T-cell (primary cell): ENCODE data around the gene EIF4G1. TPM values are rescaled to one million over a fixed set of nuclear protein-coding genes. Genes with fewer than 3 reads are reported as not detected.

Experiments used
- ATAC-seq, 4 experiments: fragments of 200-7000 bp in 3 of 4; fragments of 150-1000 bp in 1 of 4; cut with Tn5 transposase; replicated peaks in 1 of 4; 1 replicate in 3 of 4; 2 replicates in 1 of 4; pipeline ENCODE4 v1.10.0; 2021; ENCODE audit warnings: moderate library complexity in 3 of 4, mild to moderate bottlenecking in 2 of 4, moderate number of reproducible peaks in 1 of 4
- CTCF ChIA-PET, 2 donors: fragments of 300-600 bp; sonication (Branson Sonifier 250); formaldehyde crosslinking; loops; one replicate each; lab custom pipeline; 2022; ENCODE audit warnings: antibody characterized with exemption in 2 of 2; lab: Charles Lee
- POLR2A ChIA-PET, 2 donors: fragments of 300-600 bp; sonication (Branson Sonifier 250); formaldehyde crosslinking; loops; one replicate each; lab custom pipeline; 2022; ENCODE audit warnings: antibody characterized with exemption in 2 of 2; lab: Charles Lee
- DNase-seq, 35 experiments: peaks; one replicate each; pipeline versions ENCODE4 v3.0.0 to v3.0.0-alpha.2; 2013 to 2023
- H3K27ac ChIP-seq: one replicate; pipeline ENCODE4 v1.5.1; 2013; ENCODE audit warnings: low read length
- H3K27me3 ChIP-seq, 2 experiments: replicated peaks in 1 of 2; 1 replicate in 1 of 2; 2 replicates in 1 of 2; pipeline versions ENCODE4 v1.6.1 to v1.7.0; 2013; ENCODE audit warnings: low read length in 1 of 2, mixed read lengths in 1 of 2; ENCODE audit not compliant: control insufficient read depth in 2 of 2, insufficient read depth in 2 of 2; ENCODE audit errors: extremely low read depth in 1 of 2
- H3K36me3 ChIP-seq, 2 donors: 1 replicate in 1 of 2; 2 replicates in 1 of 2; pipeline versions ENCODE4 v1.6.1 to v1.7.0; 2013; ENCODE audit warnings: low read length in 1 of 2; ENCODE audit not compliant: control insufficient read depth in 2 of 2, insufficient read depth in 1 of 2; ENCODE audit errors: extremely low read depth in 1 of 2
- H3K4me1 ChIP-seq, 2 experiments: 1 replicate in 1 of 2; 2 replicates in 1 of 2; pipeline versions ENCODE4 v1.6.1 to v1.7.0; 2013; ENCODE audit warnings: low read length in 2 of 2, mixed read lengths in 1 of 2; ENCODE audit not compliant: insufficient read depth in 2 of 2, control insufficient read depth in 1 of 2; ENCODE audit errors: extremely low read depth in 1 of 2
- H3K4me3 ChIP-seq, 2 donors: 1 replicate in 1 of 2; 2 replicates in 1 of 2; pipeline versions ENCODE4 v1.5.1 to v1.7.0; 2013; ENCODE audit warnings: mild to moderate bottlenecking in 2 of 2, low read length in 1 of 2, moderate library complexity in 1 of 2; ENCODE audit not compliant: control insufficient read depth in 1 of 2; ENCODE audit errors: extremely low read depth in 1 of 2
- H3K9me3 ChIP-seq: 2 replicates; pipeline ENCODE4 v1.7.0; 2013
- H3K27ac Mint-ChIP-seq, 2 donors: one replicate each; pipeline ENCODE4 v1.8.0; 2020 to 2021; ENCODE audit warnings: mild to moderate bottlenecking in 2 of 2, mixed read lengths in 2 of 2
- H3K27me3 Mint-ChIP-seq, 2 donors: one replicate each; pipeline ENCODE4 v1.8.0; 2021 to 2022; ENCODE audit warnings: mixed read lengths in 2 of 2
- H3K36me3 Mint-ChIP-seq: one replicate; pipeline ENCODE4 v1.8.0; 2021; ENCODE audit warnings: mixed read lengths
- H3K4me1 Mint-ChIP-seq, 3 donors: one replicate each; pipeline ENCODE4 v1.8.0; 2020 to 2022; ENCODE audit warnings: mixed read lengths in 3 of 3, mild to moderate bottlenecking in 1 of 3
- H3K4me3 Mint-ChIP-seq, 3 donors: one replicate each; pipeline ENCODE4 v1.8.0; 2020 to 2022; ENCODE audit warnings: mild to moderate bottlenecking in 3 of 3, mixed read lengths in 3 of 3, moderate library complexity in 3 of 3
- H3K9me3 Mint-ChIP-seq, 3 donors: one replicate each; pipeline ENCODE4 v1.8.0; 2020 to 2022; ENCODE audit warnings: mixed read lengths in 3 of 3
- WGBS: methylation state at CpG from one replicate; pipeline ENCODE4 v1.1.5; 2013; ENCODE audit warnings: missing lambda C conversion rate; ENCODE audit not compliant: insufficient coverage; 5-methylcytosine and 5-hydroxymethylcytosine counted together
- total RNA-seq, 35 experiments: library from RNA in 6 of 35; stranded (reverse) in 6 of 35; fragments of 120-200 nt in 1 of 35; gene quantifications; one replicate each; pipeline versions ENCODE4 v1.2.1 to v1.2.4 and lab custom pipeline; 2013 to 2026

EIF4G1 gene
- total RNA-seq, 5 donors from 2014 or later (not counting 1 experiment from before 2014, with no cell fraction given) = 232 to 290 (median 271) TPM

GRCh38 chr3:184371570-184372018, 57.2 kb downstream of the EIF4G1 start:
- Mint-ChIP-seq H3K9me3 (no peaks in the 10 kb centered on the region), H3K27ac (peak overlapping the region in 1 of 2 donors; percentile 11), H3K4me3 (no peak overlapping the region), H3K4me1 (peaks cover 4 to 14% (median 11%) of the 10 kb centered on the region in 3 donors), H3K27me3 (peaks cover 10 to 12% of the 10 kb centered on the region in 2 donors), H3K36me3 (peaks cover 19% of the 10 kb centered on the region)
- CTCF ChIA-PET = interaction anchor here (0.6 to 2.2 kb wide), 25 partner anchors 9 to 723 kb away, joined by 3 to 36 read pairs (median 4); partner anchors contain the start of gene EPHB3 (in 1 of the 2)
- Histone ChIP-seq H3K36me3 (peaks cover 0 to 19% of the 10 kb centered on the region in 2 donors), H3K27ac (no peak overlapping the region), H3K9me3 (no peaks in the 10 kb centered on the region), H3K4me3 (no peak overlapping the region), H3K27me3 (peaks cover 0 to 9% of the 10 kb centered on the region in 2 experiments), H3K4me1 (peaks cover 0 to 5% of the 10 kb centered on the region in 2 experiments)
- 70% methylated on average over 1 of the region's 5 CpGs for WGBS
- peak in 33 of 35 experiments; percentile 25 to 74 (median 51) for DNase-seq
- POLR2A ChIA-PET = no interaction called here
- peak; percentile 90 to 99 (median 95) for ATAC-seq

- Histone ChIP-seq H3K4me3 (no peak overlapping the region), H3K27me3 (peaks cover 0 to 14% of the 10 kb centered on the region in 2 experiments), H3K9me3 (no peaks in the 10 kb centered on the region), H3K36me3 (peaks cover 0 to 15% of the 10 kb centered on the region in 2 donors), H3K4me1 (peaks cover 0 to 5% of the 10 kb centered on the region in 2 experiments), H3K27ac (no peak overlapping the region)
- CTCF ChIA-PET = interaction anchor here (0.8 to 2.2 kb wide), 16 partner anchors 9 to 432 kb away, joined by 3 to 36 read pairs (median 4); partner anchors contain the start of gene EPHB3 (in 1 of the 2)
- Mint-ChIP-seq H3K27me3 (peaks cover 15 to 17% of the 10 kb centered on the region in 2 donors), H3K4me3 (no peak overlapping the region), H3K4me1 (peaks cover 3 to 10% (median 7%) of the 10 kb centered on the region in 3 donors), H3K36me3 (peaks cover 13% of the 10 kb centered on the region), H3K27ac (no peak overlapping the region), H3K9me3 (no peaks in the 10 kb centered on the region)
- 70% methylated on average over 8 of the region's 8 CpGs for WGBS
- DNase-seq (no peak), ATAC-seq (no peak)
- POLR2A ChIA-PET = interaction anchor here in 1 of 2 donors (0.5 kb wide), 1 partner anchor 387 kb away, joined by 3 read pairs; no protein-coding TSS in a partner anchor
These were observed 58.0 kb downstream of the EIF4G1 start for GRCh38 chr3:184372296-184372821.

- Mint-ChIP-seq H3K27me3 (peaks cover 20 to 23% of the 10 kb centered on the region in 2 donors), H3K4me1 (peaks cover 3 to 10% (median 7%) of the 10 kb centered on the region in 3 donors), H3K4me3 (no peak overlapping the region), H3K9me3 (no peaks in the 10 kb centered on the region), H3K36me3 (peaks cover 9% of the 10 kb centered on the region), H3K27ac (no peak overlapping the region)
- H3K4me3 ChIP-seq = no peak overlapping the region
- peaks cover 0 to 20% of the 10 kb centered on the region in 2 experiments for H3K27me3 ChIP-seq
- CTCF ChIA-PET = interaction anchor here (1.1 to 2.2 kb wide), 7 partner anchors 166 to 188 kb away, joined by 3 to 36 read pairs (median 6); no protein-coding TSS in a partner anchor
- DNase-seq (no peak), ATAC-seq (no peak)
- H3K27ac ChIP-seq = no peak overlapping the region
- POLR2A ChIA-PET = interaction anchor here in 1 of 2 donors (0.5 kb wide), 1 partner anchor 387 kb away, joined by 3 read pairs; no protein-coding TSS in a partner anchor
- no peaks in the 10 kb centered on the region for H3K9me3 ChIP-seq
- H3K36me3 ChIP-seq = peaks cover 0 to 13% of the 10 kb centered on the region in 2 donors
- WGBS = 88% methylated on average over 3 of the region's 5 CpGs
- peaks cover 0 to 5% of the 10 kb centered on the region in 2 experiments for H3K4me1 ChIP-seq
These were observed 58.5 kb downstream of the EIF4G1 start for GRCh38 chr3:184372911-184373310.

DNA sequence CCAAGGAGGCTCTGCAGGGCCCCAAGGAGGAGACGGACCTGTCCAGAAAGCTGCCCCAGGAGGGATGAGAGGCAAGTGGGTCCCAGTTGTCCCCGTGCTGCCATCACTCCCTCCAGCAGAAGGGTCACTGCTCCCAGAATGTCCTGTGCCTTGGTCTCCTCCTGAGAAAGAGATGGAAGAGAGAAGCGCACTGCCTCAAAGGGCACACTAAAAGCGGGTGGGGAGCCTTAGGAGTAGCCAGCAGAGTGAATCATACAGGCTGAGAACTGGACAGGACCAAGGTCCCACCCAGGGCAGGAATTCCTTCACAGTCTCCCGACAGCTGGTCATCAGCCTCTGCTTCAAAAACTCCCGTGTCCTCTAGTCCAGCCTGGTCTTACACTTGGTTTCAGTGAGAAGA, 59.0 kb downstream of the EIF4G1 start:
- Mint-ChIP-seq H3K27me3 (peaks cover 25 to 26% of the 10 kb centered on the region in 2 donors), H3K4me3 (no peak overlapping the region), H3K36me3 (peaks cover 8% of the 10 kb centered on the region), H3K9me3 (no peaks in the 10 kb centered on the region), H3K4me1 (peaks cover 3 to 10% (median 7%) of the 10 kb centered on the region in 3 donors), H3K27ac (no peak overlapping the region)
- Histone ChIP-seq H3K9me3 (no peaks in the 10 kb centered on the region), H3K4me1 (peaks cover 0 to 5% of the 10 kb centered on the region in 2 experiments), H3K4me3 (no peak overlapping the region), H3K27me3 (peaks cover 0 to 25% of the 10 kb centered on the region in 2 experiments), H3K27ac (no peak overlapping the region), H3K36me3 (peaks cover 0 to 7% of the 10 kb centered on the region in 2 donors)
- 71% methylated on average over 6 of the region's 6 CpGs for WGBS
- ChIA-PET CTCF (interaction anchor here in 1 of 2 donors (1.2 kb wide), 1 partner anchor 187 kb away, joined by 4 read pairs; no protein-coding TSS in a partner anchor), POLR2A (interaction anchor here in 1 of 2 donors (0.6 kb wide), 1 partner anchor 927 kb away, joined by 8 read pairs; no protein-coding TSS in a partner anchor)
- DNase-seq = no peak
- no peak for ATAC-seq

GRCh38 chr3:184375747-184376461, 61.5 kb downstream of the EIF4G1 start:
- H3K27ac Mint-ChIP-seq = no peak overlapping the region
- H3K36me3 ChIP-seq = no peaks in the 10 kb centered on the region
- no peaks in the 10 kb centered on the region for H3K36me3 Mint-ChIP-seq
- H3K9me3 ChIP-seq = no peaks in the 10 kb centered on the region
- peaks cover 5 to 18% (median 15%) of the 10 kb centered on the region in 3 donors for H3K4me1 Mint-ChIP-seq
- peaks cover 2 to 9% of the 10 kb centered on the region in 2 experiments for H3K4me1 ChIP-seq
- no peak for DNase-seq
- ChIA-PET CTCF (interaction anchor here in 1 of 2 donors (0.6 to 0.7 kb wide), 2 partner anchors 75 to 1514 kb away, joined by 3 read pairs; no protein-coding TSS in a partner anchor), POLR2A (no interaction called here)
- no peak overlapping the region for H3K27ac ChIP-seq
- H3K9me3 Mint-ChIP-seq = no peaks in the 10 kb centered on the region
- no peak overlapping the region for H3K4me3 ChIP-seq
- H3K27me3 ChIP-seq = peaks cover 2 to 41% of the 10 kb centered on the region in 2 experiments
- no peak overlapping the region for H3K4me3 Mint-ChIP-seq
- WGBS = 88% methylated on average over 8 of the region's 12 CpGs
- peaks cover 38 to 39% of the 10 kb centered on the region in 2 donors for H3K27me3 Mint-ChIP-seq
- no peak for ATAC-seq

- Mint-ChIP-seq H3K4me1 (peaks cover 6 to 18% (median 12%) of the 10 kb centered on the region in 3 donors), H3K9me3 (no peaks in the 10 kb centered on the region), H3K27me3 (peaks cover 43 to 52% of the 10 kb centered on the region in 2 donors), H3K4me3 (no peak overlapping the region), H3K27ac (no peak overlapping the region), H3K36me3 (no peaks in the 10 kb centered on the region)
- H3K4me1 ChIP-seq = peaks cover 2 to 14% of the 10 kb centered on the region in 2 experiments
- H3K4me3 ChIP-seq = no peak overlapping the region
- no peak for ATAC-seq
- CTCF ChIA-PET = interaction anchor here in 1 of 2 donors (1.0 kb wide), 1 partner anchor 9 kb away, joined by 4 read pairs; no protein-coding TSS in a partner anchor
- DNase-seq = no peak
- H3K9me3 ChIP-seq = no peaks in the 10 kb centered on the region
- 43% methylated on average over 4 of the region's 5 CpGs for WGBS
- POLR2A ChIA-PET = no interaction called here
- H3K27me3 ChIP-seq = peaks cover 4 to 56% of the 10 kb centered on the region in 2 experiments
- no peak overlapping the region for H3K27ac ChIP-seq
- H3K36me3 ChIP-seq = no peaks in the 10 kb centered on the region
These were observed 63.0 kb downstream of the EIF4G1 start for GRCh38 chr3:184377374-184377773.
